Esophagus mucosa (tissue), 1 donor: Measurements from ENCODE around the gene GAS7. TPM values are rescaled to one million over a fixed set of nuclear protein-coding genes. Genes with fewer than 3 reads are reported as not detected.
A peak's percentile ranks its signal among the peaks of the same experiment; 100 is the strongest.

Experiments used
- ATAC-seq: fragments of 200-7000 bp; cut with Tn5 transposase; one replicate; pipeline ENCODE4 v1.9.1; 2020
- total RNA-seq: library from RNA; stranded (reverse); gene quantifications from one replicate; pipeline ENCODE4 v1.2.4, GENCODE V29; 2023
- donor health status: DM: yes; HTN: yes; CAD: no.

Gene GAS7
- total RNA-seq, 1 donor from 2014 or later = 17.3 TPM

GRCh38 chr17:9976283-9977179 lies 221.9 kb downstream of the GAS7 start:
- no peak for ATAC-seq

- no peak for ATAC-seq
These were observed 223.7 kb downstream of the GAS7 start for GRCh38 chr17:9974448-9975381.

- no peak for ATAC-seq
These were observed 224.5 kb downstream of the GAS7 start for GRCh38 chr17:9973669-9974447.

- ATAC-seq = peak; percentile 50
These were observed 226.4 kb downstream of the GAS7 start for GRCh38 chr17:9971991-9972390.

GRCh38 chr17:9969301-9969935 lies 229.0 kb downstream of the GAS7 start:
- ATAC-seq = no peak

- peak; percentile 81 for ATAC-seq
These were observed 229.5 kb downstream of the GAS7 start for GRCh38 chr17:9968881-9969280.

GRCh38 chr17:9968008-9968407 lies 230.4 kb downstream of the GAS7 start:
- ATAC-seq = no peak

GRCh38 chr17:9959377-9959981 lies 238.9 kb downstream of the GAS7 start:
- ATAC-seq = no peak

- no peak for ATAC-seq
These were observed 239.7 kb downstream of the GAS7 start for GRCh38 chr17:9958586-9959281.

- ATAC-seq = no peak
These were observed 241.2 kb downstream of the GAS7 start for GRCh38 chr17:9957244-9957643.

- ATAC-seq = no peak
These were observed 241.8 kb downstream of the GAS7 start for GRCh38 chr17:9956474-9957131.

- ATAC-seq = no peak
These were observed 244.9 kb downstream of the GAS7 start for GRCh38 chr17:9953492-9953891.

GRCh38 chr17:9951803-9952202 lies 246.6 kb downstream of the GAS7 start:
- no peak for ATAC-seq

- no peak for ATAC-seq
These were observed 249.5 kb downstream of the GAS7 start for GRCh38 chr17:9948928-9949327.

GRCh38 chr17:9944704-9945103 lies 253.7 kb downstream of the GAS7 start:
- ATAC-seq = no peak

GRCh38 chr17:9943343-9943742 lies 255.1 kb downstream of the GAS7 start:
- no peak for ATAC-seq

GRCh38 chr17:9942885-9943284 lies 255.5 kb downstream of the GAS7 start:
- no peak for ATAC-seq

- no peak for ATAC-seq
These were observed 257.1 kb downstream of the GAS7 start for GRCh38 chr17:9941305-9941704.

GRCh38 chr17:9940841-9941240 lies 257.6 kb downstream of the GAS7 start:
- no peak for ATAC-seq

GRCh38 chr17:9938764-9939163 lies 259.6 kb downstream of the GAS7 start:
- no peak for ATAC-seq
